Measurements from ENCODE around the gene AMOTL1. TPM values are rescaled to one million over a fixed set of nuclear protein-coding genes. Genes with fewer than 3 reads are reported as not detected.

AMOTL1 gene
- total RNA-seq, 4 donors from 2014 or later: 150 to 393 (median 244) TPM

DNA sequence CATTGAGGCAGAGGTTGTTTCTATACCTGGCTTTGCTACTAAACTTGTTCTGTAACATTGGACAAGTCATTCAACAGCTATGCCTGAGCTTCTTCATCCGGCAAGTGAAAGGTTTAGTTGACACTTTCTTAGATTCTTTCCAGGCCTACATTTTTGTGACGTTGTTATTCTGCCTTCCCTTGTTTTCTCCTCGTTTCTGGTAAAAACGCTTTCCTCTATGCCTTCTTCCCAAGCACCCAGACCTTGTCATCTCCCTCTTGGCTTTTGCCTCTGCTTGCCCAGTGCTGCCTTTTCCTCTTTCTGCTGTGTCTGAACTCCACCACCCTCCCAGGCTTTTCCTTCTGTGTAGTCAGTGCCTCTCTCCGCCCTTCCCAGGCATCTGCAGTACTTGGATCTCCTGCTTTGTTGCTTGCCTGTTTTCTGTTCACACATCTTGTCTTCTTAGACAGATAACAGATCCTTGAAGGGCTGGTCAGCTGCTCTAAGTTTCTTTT, 1.4 kb upstream of the AMOTL1 start:
- Histone ChIP-seq H3K4me3 (no peak overlapping the region), H3K27ac (peak overlapping the region; percentile 96 to 98 (median 98)), H3K27me3 (no peaks in the 10 kb centered on the region), H3K4me1 (peaks cover 41 to 46% of the 10 kb centered on the region in 2 donors), H3K36me3 (no peaks in the 10 kb centered on the region), H3K9me3 (no peaks in the 10 kb centered on the region)
- TF ChIP-seq CTCF (IDR thresholded peaks at IDR 0.05 in 4 of 5, conservative IDR thresholded peaks at IDR 0.05 in 1 of 5): no peak
- TF ChIP-seq POLR2A (IDR thresholded peaks at IDR 0.05): no peak
- no peak for DNase-seq
- in situ Hi-C loops (cut with MboI; ENCODE audit: low sequenced_read_pairs in 4 of 4) (loop anchor here in 3 of 4 donors (10.0 to 25.0 kb wide), 2 partner anchors 142 to 321 kb away; partner anchors contain the start of gene ENDOD1 (in 1 of the 3)), intact Hi-C loops (cut with DNase I; ENCODE audit: low total_unique reads) (loop anchor here (10.0 kb wide), 1 partner anchor 328 kb away; no protein-coding TSS in a partner anchor)
- no peak for ATAC-seq

DNA sequence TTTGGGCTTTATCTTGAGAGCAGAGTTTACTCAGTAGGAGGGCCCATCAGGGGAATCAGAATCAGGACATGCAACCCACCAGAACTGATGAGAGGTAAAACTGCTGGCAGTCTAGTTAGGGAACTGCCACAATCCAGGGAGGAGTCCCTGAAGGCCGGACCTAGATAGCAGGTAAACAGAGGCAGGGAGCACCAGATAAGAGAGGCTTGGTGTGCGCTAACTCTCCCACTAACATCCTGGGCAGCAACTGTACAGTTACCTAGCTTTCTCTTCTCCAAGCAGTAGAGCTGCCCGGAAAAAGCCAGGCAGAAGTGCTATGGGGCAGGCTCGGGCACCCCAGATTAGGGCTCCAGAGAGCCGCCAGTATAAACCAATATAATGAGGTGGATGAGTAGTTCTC, 865 bp upstream of the AMOTL1 start:
- H3K4me3 ChIP-seq: peak overlapping the region in 3 of 4 donors; percentile 91 to 95 (median 93)
- intact Hi-C loops (cut with DNase I; ENCODE audit: low total_unique reads): loop anchor here (10.0 kb wide), 1 partner anchor 328 kb away; no protein-coding TSS in a partner anchor
- H3K27me3 ChIP-seq: no peaks in the 10 kb centered on the region
- TF ChIP-seq POLR2A (IDR thresholded peaks at IDR 0.05) (no peak), CTCF (IDR thresholded peaks at IDR 0.05 in 4 of 5, conservative IDR thresholded peaks at IDR 0.05 in 1 of 5) (no peak)
- DNase-seq (no peak), ATAC-seq (no peak)
- peak overlapping the region; percentile 96 to 98 (median 98) for H3K27ac ChIP-seq
- in situ Hi-C loops (cut with MboI; ENCODE audit: low sequenced_read_pairs in 4 of 4): loop anchor here in 3 of 4 donors (10.0 to 25.0 kb wide), 2 partner anchors 142 to 320 kb away; partner anchors contain the start of gene ENDOD1 (in 1 of the 3)
- no peaks in the 10 kb centered on the region for H3K36me3 ChIP-seq
- H3K9me3 ChIP-seq: no peaks in the 10 kb centered on the region
- peaks cover 37 to 46% of the 10 kb centered on the region in 2 donors for H3K4me1 ChIP-seq

- peaks cover 36 to 48% of the 10 kb centered on the region in 2 donors for H3K4me1 ChIP-seq
- DNase-seq: peak in 1 of 2 donors; percentile 35
- intact Hi-C loops (cut with DNase I; ENCODE audit: low total_unique reads): loop anchor here (2.0 to 10.0 kb wide), 4 partner anchors 26 to 326 kb away; no protein-coding TSS in a partner anchor
These were observed 716 bp downstream of the AMOTL1 start for GRCh38 chr11:94768602-94769541.

More at GRCh38 chr11:94768602-94769541, 716 bp downstream of the AMOTL1 start:
- H3K27ac ChIP-seq: peak overlapping the region; percentile 96 to 98 (median 98)
- in situ Hi-C loops (cut with MboI; ENCODE audit: low sequenced_read_pairs in 4 of 4): loop anchor here in 3 of 4 donors (10.0 to 25.0 kb wide), 2 partner anchors 144 to 318 kb away; partner anchors contain the start of gene ENDOD1 (in 1 of the 3)
- H3K4me3 ChIP-seq: peak overlapping the region; percentile 91 to 97 (median 94)
- peak; percentile 30 to 56 for ATAC-seq
- TF ChIP-seq CTCF (IDR thresholded peaks at IDR 0.05 in 4 of 5, conservative IDR thresholded peaks at IDR 0.05 in 1 of 5) (no peak), POLR2A (IDR thresholded peaks at IDR 0.05) (no peak)
- no peaks in the 10 kb centered on the region for H3K36me3 ChIP-seq
- H3K27me3 ChIP-seq: no peaks in the 10 kb centered on the region
- no peaks in the 10 kb centered on the region for H3K9me3 ChIP-seq
